Superior temporal gyrus (tissue), 1 donor: ENCODE data around the gene CASP12.
"Not testable (repeated sequence)": the region's sequence is repeated elsewhere in the genome, so short reads cannot be mapped to it uniquely, and the experiment has no call there.

Experiments used
- DNase-seq: peaks from one replicate; pipeline ENCODE4 v3.0.0-alpha.2; 2016; ENCODE audit errors: extremely low spot score

CASP12 gene

DNA sequence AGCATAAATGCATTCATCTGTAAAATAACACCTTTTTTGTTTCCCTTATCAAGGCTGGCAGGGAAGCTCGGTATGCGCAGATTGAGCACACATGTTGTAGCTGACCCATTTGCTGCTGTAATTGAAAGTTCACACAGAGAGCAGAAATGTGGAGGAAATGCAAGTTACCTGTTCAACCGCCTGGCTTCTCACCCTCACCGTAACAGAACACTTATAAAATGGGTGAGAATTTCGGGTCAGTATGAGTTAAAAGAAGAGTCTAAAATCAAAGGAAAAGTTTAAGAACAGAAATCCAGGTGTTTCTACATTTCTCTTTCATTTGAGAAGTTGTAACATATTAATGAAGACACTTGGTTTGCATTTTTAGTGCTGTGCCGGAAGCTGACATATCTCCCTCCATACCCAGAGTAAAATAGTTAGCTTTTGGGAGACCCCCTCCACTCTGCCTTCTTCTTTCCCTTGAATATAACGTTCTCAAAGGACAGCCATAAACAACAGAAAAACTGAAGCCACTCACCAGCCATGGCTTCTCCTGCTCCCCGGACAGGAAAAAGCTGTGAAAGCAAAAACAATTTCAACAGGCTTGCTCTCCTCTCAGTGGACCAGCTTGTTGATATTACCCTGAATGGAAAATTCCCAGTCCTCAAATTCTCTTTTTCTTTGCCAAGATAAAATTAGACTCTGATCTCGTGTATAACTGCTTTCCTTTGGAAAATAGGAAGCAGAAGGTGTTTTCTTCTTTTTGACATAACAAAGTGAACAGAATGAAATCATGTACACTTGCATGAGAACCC, at the start of gene CASP12:
Gene CASP12, minus strand, starts transcription at position 570 of the 794 bp plus-strand sequence.
- no peak for DNase-seq

DNA sequence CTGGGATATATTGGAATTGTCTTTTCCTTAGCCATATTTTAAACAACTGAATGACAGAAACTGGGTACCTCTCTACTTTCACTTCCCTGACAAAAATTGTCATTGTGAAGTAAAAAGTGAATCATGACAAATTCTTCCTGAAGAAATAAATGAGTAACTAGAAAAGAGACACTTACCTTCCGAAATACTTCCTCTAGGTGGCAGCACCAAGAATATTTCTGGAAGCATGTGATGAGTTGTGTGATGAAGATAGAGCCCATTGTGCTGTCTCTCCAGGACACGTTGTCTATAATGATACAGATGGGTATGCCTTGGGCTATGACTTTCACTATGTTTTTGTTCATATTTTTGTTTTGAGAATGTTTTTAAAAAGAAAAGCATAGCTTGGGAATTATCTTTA, 48.6 kb upstream of the CASP12 start:
- peak; percentile 42 for DNase-seq

DNA sequence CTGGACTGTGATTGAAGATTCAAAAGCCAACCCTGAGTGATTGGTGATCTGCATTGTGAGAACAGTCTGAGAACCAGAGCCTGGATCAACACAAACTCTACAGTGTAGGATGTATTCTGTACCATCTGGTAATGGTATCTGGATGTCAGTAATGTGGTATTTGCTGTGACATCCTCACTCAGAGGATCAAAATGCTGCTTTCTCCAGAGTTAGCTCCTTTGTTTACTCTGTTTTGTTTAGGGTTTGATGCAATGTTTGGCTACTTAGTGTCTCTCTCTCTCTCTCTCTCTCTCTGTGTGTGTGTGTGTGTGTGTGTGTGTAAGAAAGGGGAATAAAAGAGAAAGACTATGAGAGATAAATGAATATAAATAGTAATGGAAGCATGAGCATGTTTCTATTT, 45.8 kb upstream of the CASP12 start:
- DNase-seq, result no peak

DNA sequence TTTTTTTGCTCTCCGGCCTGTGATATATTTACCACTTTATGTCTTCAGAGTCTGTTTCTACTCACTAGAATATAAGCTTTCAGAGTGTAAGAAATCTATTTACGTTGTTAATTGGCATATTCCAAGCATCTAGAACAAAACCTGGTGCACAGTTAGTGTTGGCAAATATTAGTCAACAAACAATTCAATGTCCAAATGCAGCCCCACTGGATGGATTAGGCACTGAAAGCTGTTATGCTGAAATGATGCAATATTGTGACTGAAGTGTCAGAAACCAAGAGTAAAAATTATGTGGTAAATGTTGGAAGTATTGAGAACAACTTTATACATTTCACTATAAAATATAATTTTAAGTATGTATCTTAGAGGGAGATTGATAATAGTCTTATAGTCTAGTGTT, 45.3 kb upstream of the CASP12 start:
- no peak for DNase-seq

DNA sequence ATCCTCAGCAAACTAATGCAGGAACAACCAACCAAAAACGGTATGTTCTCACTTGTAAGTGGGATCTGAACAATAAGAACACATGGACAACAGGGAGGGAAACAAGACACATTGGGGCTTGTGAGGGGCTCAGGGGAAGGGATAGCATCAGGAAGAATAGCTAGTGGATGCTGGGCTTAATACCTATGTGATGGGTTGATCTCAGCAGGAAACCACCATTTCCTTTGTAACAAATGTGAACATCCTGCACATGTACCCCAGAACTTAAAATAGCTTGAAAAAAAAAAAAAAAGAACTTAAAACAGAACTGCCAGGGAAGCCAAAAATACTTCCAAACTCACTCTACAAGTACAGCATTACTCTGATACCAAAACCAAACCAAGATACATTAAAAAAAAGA, 36.3 kb upstream of the CASP12 start:
- DNase-seq, result no peak

DNA sequence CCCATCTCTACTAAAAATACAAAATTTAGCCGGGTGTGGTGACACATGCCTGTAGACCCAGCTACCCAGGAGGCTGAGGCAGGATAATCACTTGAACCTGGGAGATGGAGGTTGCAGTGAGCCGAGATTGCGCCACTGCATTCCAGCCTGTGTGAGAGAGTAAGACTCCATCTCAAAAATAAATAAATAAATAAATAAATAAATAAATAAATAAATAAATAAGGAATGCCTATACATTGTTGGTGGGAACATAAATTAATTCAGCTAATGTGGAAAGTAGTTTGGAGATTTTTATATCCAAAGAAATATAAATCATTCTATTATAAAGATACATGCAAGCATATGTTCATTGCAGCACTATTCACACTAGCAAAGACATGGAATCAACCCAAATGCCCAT, 35.8 kb upstream of the CASP12 start:
- DNase-seq, result not testable (repeated sequence)

DNA sequence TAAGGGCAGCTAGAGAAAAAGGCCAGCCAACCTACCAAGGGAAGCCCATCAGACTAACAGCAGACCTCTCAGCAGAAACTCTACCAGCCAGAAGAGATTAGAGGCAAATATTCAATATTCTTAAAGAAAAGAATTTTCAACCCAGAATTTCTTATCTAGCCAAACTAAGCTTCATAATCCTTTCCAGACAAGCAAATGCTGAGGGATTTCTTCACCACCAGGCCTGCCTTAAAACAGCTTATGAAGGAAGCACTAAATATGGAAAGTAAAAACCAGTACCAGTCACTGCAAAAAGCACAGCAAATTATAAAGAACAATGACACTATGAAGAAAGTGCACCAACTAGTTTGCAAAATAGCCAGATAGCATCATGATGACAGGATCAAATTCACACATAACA, 30.6 kb upstream of the CASP12 start:
- no peak for DNase-seq

DNA sequence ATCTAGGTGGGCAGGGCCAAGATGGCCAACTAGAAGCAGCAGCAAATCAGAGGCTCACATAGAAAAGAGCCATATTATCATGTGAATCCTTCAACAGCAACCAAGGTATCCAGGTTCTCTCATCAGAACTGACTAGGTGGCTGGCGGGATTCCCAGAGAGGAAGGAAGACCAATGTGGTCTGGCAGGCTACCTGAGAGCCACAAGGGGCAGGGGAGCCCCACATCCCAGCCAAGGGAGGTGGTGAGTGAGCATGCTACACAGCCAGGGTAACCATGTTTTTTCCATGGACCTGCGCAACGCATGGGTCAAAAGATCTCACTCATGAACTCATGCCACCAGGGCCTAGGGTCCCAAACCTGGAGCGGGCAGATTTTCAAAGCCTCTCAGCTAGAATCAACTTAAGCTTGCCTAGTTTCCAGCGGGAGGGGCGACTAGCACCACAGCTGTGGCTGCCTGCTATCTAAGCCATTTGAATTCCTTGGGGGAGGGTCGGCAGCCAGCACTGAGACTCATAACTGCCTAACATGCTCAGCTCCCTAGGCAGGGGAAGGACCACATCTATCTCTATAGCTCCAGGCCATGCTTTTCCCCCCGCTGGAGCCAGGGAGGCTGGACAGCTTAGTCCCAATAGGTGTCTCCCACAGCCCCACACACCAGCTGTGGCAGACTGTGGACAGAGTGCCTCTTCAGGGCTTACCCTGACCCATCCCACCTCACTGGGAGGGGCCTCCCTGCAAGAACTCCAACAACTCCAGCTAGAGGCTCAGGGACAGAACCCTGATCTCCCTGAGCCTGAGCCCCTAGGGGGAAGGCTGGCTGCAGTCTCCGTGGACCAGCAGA, 28.7 kb upstream of the CASP12 start:
- no peak for DNase-seq

DNA sequence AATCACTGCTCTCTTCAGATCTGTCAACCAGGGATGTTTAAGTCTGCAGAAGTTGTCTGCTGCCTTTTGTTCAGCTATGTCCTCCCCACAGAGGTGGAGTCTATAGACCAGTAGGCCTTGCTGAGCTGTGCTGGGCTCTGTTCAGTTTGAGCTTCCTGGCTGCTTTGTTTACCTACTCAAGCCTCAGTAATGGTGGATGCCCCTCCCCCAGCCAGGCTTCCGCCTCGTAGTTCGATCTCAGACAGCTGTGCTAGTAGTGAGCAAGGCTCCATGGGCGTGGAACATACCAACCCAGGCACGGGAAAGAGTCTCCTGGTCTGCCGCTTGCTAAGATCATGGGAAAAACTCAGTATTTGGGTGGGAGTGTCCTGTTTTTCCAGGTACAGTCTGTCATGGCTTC, 27.6 kb upstream of the CASP12 start:
- no peak for DNase-seq

DNA sequence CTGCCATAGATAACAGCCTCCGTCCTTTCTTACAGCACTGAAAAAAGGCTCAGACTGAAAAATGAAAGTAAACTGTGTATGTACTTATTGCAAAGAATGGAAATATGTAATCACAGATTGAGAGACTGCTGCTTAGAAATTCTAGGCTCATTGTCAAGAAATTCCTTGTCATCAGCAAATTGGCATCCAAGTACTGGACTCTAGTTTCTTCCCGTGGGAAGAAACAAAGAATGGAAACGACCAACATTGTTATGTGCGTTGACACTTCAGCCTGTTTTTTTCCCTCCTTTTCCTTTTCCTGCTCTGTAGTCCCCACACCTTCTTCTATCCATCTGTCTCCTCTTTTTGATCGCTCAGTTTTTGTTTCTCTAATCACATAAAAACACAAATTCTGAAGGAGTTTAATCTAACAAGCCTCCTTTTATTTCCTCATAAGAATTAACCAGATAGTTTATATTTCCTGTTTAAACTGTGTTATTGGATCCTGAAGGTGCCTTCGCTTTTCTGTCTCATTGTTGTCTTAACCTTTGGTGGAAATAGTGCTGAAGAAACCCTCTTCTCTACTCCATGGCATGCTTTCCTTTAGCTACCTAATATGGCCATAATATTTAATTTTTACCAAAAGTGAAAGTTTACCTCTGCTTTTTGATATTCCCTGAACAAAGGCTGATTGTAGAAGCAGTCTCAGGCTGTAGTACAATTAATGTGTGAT, 20.0 kb upstream of the CASP12 start:
- peak; percentile 44 for DNase-seq

DNA sequence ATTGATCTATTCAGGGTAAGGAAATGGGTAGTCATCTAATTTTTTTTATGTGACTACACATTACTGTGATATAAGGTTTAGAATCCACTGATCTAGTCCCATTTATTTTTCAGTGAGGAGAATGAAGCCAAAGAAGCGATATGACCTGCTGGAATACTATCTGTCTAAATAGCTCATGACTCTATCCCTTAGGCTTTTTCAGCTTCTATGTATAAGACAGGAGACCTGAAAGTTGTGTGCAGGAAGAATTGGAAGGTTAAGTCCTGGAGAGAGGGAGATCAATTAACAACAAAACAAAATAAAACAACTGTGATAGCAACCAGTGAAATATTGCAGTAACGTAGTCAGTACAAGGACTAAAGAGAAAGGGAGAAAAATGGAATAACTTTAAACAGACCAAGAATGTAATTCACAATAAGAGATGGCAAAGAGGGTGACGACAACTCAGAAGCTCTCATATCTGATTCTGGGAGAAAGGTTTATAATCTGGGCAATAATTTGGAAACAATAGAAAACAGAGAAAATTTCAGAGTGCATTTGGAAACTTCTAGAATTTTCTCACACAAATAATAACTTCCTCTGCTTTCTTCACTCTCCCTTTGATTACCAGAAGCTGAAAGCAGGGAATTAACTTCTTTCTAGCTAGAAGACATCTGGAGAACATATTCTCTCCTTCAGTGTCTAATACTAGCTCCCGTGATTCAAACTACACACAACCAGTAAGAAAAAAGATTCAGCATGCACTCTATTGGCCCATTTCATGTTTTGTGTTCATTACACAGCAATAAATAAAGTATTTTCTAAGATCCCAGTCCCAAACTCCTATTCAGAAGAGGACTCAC, 19.2 kb upstream of the CASP12 start:
- no peak for DNase-seq

DNA sequence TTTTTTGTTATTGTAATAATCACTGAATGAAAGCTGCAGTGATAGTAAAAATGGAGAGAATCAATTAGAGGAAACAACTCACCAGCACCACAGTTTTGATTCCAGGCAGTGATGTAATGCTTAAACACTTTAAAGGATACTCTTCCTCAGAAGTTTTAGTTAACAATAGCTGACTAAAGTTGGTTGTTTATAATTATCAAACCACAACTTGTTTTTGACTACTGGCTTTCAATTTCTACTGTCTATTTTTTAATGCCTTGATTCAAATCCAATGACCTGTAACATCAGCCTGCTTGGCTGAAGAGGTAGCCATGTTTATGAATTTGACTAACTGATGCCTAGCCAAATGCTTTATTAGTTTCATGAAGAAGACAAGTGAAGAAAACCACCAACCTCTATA, 18.2 kb upstream of the CASP12 start:
- no peak for DNase-seq

DNA sequence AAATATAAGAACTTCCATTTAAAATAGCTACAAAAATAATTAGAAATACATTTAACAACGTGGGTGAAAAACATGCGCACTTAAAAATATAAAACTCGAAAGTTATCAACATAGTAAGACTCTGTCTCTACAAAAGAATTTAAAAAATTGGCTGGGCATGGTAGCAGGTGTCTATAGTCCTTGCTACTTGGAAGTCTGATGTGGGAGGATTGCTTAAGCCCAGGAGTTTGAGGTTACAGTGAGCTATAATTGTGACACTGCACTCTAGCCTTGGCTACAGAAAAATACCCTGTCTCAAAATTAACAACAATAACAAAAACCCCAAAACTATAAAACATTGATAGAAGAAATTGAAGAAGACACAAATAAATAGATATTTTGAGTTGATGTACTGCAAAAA, 13.8 kb upstream of the CASP12 start:
- DNase-seq, result no peak

DNA sequence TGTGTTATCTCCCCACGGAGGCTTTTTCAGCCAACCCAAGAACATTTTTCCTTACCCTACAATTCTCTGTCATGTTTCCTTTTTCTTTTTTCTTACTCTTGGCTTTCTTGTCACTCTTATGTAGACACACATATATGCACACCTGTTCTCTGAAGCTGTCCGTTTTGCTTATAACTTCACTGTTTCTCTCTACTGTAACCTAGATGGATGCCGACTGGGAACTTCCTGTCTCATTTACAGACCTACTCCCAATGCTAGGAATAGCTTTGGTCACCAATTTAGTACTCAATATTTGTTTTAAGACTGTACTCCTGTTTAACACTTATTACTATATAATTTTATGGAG, 9.9 kb upstream of the CASP12 start:
- no peak for DNase-seq

DNA sequence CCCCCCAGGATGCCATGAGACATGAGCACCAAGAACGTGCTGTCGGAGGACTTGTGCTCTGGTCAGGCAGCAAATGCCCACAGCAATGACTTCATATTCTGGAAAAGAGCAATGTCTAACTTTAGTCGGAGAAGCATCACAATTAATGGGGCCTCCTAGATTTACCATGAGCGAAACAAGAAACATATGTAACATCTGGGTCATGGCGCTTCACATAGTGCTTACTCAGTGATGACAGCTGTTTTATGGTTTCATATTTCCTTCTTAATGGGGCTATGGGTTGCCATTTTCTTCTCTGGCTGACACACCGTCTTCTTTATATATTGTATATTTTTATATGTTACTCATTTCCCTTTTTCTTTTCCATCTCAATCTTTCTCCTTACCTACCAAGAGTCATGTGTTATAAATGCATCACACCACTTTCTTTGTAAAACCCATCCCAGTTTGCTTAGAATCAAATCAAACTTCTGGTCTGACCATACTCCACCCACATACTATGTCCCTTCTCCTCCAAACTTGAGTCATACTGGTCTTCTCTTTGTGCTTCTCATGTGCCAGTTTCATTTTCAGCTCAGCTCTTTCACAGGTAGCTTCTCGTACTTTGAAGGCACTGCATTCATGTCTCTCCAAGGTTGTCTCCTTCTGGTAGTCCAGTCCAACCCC, 9.4 kb upstream of the CASP12 start:
- no peak for DNase-seq

DNA sequence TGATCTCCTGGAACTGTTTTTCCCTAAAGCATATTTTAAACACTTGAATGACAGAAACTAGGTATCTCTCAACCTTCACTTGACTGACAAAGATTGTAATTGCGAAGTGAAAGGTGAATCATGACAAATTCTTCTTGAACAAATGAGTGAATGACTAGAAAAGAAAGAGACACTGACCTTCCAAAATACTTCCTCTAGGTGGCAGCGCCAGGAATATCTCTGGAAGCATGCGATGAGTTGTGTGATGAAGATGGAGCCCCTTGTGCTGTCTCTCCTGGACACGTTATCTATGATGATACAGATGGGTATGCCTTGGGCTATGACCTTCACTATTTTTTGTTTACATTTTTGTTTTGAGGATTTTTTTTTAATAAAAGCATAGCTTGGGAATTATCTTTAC, 7.0 kb upstream of the CASP12 start:
- no peak for DNase-seq

DNA sequence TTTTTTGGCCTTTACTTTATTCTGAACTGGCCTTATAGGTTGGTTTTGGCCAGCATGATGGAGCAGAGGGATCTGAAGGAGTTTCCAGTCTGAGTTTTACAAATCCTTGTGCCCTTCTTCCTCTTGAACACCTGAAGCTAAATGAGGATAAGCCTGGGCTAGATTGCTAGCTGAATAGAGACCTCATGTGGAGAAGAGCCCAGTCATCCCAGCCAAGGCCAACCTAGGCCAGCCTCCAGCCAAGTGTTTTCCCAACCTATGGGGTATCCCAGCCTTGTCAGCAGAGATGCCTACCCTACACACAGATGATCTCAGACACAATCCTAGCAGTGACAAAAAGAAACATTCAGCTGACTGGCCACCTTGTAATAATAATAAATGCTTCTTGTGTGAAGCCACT, 966 bp upstream of the CASP12 start:
- no peak for DNase-seq

DNA sequence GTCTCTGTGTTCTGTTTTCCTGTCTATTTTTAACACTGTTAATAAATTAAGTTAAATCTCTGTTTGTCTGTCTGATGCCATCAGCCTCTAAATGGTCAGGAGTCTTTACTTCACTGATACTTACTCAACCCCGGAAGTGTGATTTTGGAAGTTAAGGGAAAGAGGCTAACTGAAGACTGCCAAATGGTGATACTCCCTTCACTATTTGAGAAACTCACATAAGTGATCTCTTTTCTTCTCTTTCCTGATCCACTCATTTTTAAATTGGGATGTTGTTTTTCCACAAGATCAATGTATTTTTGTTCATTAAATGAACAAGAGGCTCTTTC, 389 bp upstream of the CASP12 start:
- no peak for DNase-seq

DNA sequence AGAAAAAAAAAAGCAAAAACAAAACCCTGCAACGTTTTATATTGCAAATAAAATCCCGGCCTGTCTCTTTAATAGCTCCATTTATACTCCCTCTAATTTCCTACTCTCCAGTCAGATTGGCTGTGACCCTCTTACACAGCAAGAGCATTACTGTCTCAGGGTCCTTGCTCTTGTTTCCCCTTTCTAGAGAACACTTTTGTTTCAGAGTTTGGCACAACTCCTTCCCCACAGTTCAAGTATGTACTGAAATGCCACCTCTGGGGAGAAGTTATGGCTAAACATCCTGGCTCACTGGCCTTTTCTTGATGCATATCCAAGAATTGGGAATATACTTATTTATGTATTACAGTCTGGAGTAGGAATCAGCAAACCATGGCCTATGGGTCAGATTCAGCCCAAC, 2.6 kb downstream of the CASP12 start:
- DNase-seq, result no peak

DNA sequence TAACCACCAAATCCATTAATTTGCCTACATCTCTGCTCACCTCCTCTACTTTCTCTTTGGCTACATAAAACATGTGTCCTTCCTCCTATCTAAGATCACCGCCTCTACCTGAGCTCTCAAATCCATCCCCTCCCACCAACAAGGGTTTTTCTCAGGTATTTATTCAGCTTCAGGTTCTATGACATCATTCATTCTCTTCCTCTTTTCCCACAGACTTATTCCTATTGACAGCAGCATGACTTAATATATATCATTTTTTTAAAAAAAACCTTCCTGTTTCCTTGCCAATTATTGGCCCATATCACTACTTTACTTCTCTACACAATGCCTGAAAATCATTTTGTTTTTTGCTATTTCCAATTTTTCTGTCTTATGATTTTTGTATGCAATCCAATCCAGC, 4.4 kb downstream of the CASP12 start:
- no peak for DNase-seq

DNA sequence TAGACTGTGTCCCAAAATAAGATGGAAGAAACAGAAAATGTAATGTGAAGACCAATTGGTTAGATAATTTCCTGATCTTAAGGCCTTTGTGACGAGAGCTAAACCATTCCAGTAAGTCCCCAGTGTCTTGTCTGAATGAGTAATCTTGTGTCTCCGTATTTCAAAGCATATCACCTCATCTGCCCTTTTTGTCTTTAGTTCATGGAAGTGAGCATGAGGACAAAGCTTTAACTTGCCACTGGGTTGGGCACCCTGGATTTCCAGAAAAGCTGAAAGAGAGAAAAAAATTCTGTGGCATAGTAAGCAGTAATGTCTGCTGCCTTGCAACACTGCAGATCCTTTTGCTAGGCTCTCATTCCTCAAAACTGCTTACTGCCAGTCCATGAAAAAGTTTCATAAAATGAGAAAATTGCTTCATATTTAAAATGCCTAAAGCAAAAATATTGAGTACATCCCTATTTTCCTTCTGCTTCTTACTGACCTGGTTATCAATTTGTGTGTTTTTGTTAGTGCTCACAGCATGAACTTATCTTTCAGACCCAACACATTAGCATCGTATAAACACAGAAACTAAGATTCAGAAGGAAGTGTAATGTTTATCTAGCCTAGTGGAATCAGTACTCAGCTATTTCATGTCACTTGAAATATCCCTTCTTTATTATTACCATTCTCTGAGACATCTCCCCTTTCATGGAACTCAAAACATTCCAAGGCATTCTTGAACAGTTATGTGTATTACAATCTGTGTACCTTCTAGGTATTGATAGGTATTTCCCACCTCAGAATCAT, 5.3 kb downstream of the CASP12 start:
- DNase-seq, result no peak
